ENCODE results near the gene TMEM244.
"Not testable (repeated sequence)": the region's sequence is repeated elsewhere in the genome, so short reads cannot be mapped to it uniquely, and the experiment has no call there.

Gene TMEM244

GRCh38 chr6:129807141-129807540 is 54.0 kb downstream of the TMEM244 start:
- not testable (repeated sequence) for DNase-seq

DNA sequence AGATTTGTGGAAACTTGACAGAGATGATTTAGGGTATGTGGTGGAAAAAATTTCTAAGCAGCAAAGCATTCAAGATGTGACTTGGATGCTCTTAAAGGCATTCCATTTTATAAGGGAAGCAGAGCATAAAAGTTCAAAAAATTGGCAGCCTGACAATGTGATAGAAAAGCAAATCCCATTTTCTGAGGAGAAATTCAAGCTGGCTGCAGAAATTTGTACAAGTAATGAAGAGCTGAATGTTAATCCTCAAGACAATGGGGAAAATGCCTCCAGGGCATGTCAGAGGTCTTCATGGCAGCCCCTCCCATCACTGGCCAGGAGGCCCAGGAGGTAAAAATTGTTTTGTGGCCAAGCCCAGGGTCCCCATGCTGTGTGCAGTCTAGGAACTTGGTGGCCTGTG is 58.2 kb downstream of the TMEM244 start:
- not testable (repeated sequence) for DNase-seq

- DNase-seq: no peak
These were observed 59.2 kb downstream of the TMEM244 start for GRCh38 chr6:129801909-129802308.

- DNase-seq: no peak
These were observed 65.9 kb downstream of the TMEM244 start for GRCh38 chr6:129795261-129795660.

- DNase-seq: no peak
These were observed 67.7 kb downstream of the TMEM244 start for GRCh38 chr6:129793447-129793846.

DNA sequence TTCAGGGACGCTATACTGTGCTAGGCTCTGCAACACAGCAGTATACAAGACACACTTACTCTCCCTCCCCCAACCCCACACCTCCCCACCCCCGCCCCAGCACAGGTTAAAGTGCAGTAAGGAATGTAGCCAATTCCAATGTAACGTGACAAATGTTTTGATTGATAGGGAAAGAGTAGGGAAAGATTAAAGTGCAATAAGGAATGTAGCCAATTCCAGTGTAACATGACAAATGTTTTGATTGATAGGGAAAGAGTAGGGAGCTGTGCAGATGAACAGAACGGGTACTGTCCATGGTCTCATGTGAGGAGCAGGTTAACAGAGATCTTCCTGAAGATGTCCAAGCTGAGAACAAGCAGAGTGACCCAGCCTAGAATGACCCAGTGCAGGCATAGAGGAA is 69.1 kb downstream of the TMEM244 start:
- DNase-seq: no peak

- DNase-seq: no peak
These were observed 70.3 kb downstream of the TMEM244 start for GRCh38 chr6:129790785-129791184.

- DNase-seq: no peak
These were observed 71.1 kb downstream of the TMEM244 start for GRCh38 chr6:129789974-129790373.

DNA sequence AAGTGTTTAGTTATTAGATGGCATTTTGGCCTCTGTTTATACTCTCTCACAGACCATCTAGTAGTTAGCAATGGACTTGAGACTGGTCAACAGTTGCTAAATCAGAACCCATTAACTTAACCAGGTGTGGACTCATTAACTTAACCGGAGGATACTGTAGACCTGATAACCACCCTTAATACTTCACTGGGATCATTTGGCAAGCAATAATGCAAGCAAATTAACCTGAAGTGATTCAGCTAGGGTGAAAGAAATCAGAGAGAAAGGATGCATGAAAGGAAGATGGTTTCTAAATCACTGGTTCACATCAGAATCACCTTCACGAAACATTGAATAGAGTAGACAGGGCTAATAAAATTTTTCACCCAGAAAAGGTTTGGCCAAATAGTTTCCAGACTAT is 73.3 kb downstream of the TMEM244 start:
- no peak for DNase-seq

DNA sequence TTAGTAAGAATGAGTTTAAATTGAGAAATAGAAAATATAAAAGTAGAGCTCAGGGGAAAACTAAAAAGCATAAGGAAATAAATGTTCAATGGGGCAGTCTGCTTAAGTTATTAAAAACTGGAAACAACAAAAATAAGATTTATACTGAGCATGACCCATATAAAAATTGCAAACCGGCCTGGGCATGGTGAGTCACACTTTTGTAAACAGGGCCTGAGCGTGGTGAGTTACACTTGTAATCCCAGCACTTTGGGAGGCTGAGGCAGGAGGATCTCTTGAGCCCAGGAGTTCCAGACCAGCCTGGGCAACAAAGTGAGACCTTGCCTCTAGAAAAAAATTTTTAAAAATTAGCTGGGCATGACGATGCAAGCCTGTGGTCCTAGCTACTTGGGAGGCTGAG is 74.6 kb downstream of the TMEM244 start:
- DNase-seq: peak; percentile 24

DNA sequence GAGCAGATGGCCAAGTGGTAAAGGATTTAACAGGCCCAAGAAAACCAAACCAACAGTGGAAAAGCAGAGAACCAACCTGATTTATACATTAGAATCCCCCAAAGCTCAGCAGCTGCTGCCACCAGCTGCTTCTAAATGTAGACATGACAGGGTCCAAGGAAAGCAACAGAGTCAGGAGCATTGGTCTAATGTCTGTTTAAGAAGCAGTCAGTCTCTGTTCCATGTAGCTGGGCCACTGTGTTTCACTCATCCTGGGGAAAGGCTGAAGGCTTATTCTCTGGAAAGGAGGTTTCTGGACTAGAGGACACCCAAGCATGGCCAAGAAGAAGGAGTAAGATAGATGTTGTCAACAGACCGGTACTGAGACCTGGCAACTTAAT is 75.4 kb downstream of the TMEM244 start:
- no peak for DNase-seq

- peak; percentile 36 for DNase-seq
These were observed 75.9 kb downstream of the TMEM244 start for GRCh38 chr6:129785047-129785755.
